Fibroblast of lung (primary cell): ENCODE data around the gene TAF6L. TPM values are rescaled to one million over a fixed set of nuclear protein-coding genes. Genes with fewer than 3 reads are reported as not detected.

Source experiments
- DNase-seq, 2 donors: peaks; one replicate each; pipeline versions ENCODE4 v3.0.0 to v3.0.0-alpha.2; 2010; ENCODE audit warnings: low read depth in 2 of 2
- H2AFZ ChIP-seq: 2 replicates; pipeline ENCODE4 v1.5.1; 2012; ENCODE audit warnings: low read length, control low read depth, inconsistent platforms
- H3K27ac ChIP-seq: 2 replicates; pipeline ENCODE4 v1.5.1; 2011; ENCODE audit warnings: low read length, control low read depth; ENCODE audit not compliant: insufficient read depth
- H3K27me3 ChIP-seq: 2 replicates; pipeline ENCODE4 v1.5.1; 2011; ENCODE audit warnings: mild to moderate bottlenecking, low read length; ENCODE audit not compliant: control insufficient read depth, insufficient read depth
- H3K36me3 ChIP-seq: 2 replicates; pipeline ENCODE4 v1.5.1; 2011; ENCODE audit warnings: low read length; ENCODE audit not compliant: control insufficient read depth, insufficient read depth
- H3K4me1 ChIP-seq: 2 replicates; pipeline ENCODE4 v1.5.1; 2011; ENCODE audit warnings: low read length; ENCODE audit not compliant: control insufficient read depth, insufficient read depth; ENCODE audit errors: extremely low read depth
- H3K4me2 ChIP-seq: 2 replicates; pipeline ENCODE4 v1.5.1; 2011; ENCODE audit warnings: low read length, control low read depth; ENCODE audit not compliant: insufficient read depth; ENCODE audit errors: extremely low read depth
- H3K4me3 ChIP-seq, 4 experiments: fragments of 200-600 bp in 1 of 4; sonication (generic) in 1 of 4; replicated peaks in 1 of 4; 2 replicates each; pipeline ENCODE4 v1.5.1; 2011 to 2016; ENCODE audit warnings: low read length in 4 of 4, low read depth in 3 of 4, mild to moderate bottlenecking in 3 of 4, control low read depth in 2 of 4, inconsistent platforms in 1 of 4, mixed read lengths in 1 of 4; ENCODE audit not compliant: insufficient read depth in 1 of 4; ENCODE audit errors: control extremely low read depth in 1 of 4
- H3K79me2 ChIP-seq: 2 replicates; pipeline ENCODE4 v1.5.1; 2012; ENCODE audit warnings: mild to moderate bottlenecking, low read length, inconsistent platforms; ENCODE audit not compliant: control insufficient read depth, insufficient read depth
- H3K9ac ChIP-seq: 2 replicates; pipeline ENCODE4 v1.5.1; 2011; ENCODE audit warnings: mild to moderate bottlenecking, low read length, control low read depth; ENCODE audit not compliant: insufficient read depth
- H3K9me3 ChIP-seq: 2 replicates; pipeline ENCODE4 v1.5.1; 2012; ENCODE audit warnings: low read depth, low read length; ENCODE audit not compliant: control insufficient read depth, insufficient read depth
- H4K20me1 ChIP-seq: 2 replicates; pipeline ENCODE4 v1.5.1; 2011; ENCODE audit warnings: low read length; ENCODE audit not compliant: control insufficient read depth, insufficient read depth; ENCODE audit errors: extremely low read depth
- EZH2 ChIP-seq: IDR thresholded peaks from 2 replicates; pipeline ENCODE4 v1.5.1; 2012; ENCODE audit warnings: low read length, control low read depth, mild to moderate bottlenecking; ENCODE audit errors: missing control alignments
- polyA plus RNA-seq, 2 donors: library from polyadenylated mRNA; depleted of rRNA in 1 of 2; stranded (reverse) in 1 of 2; unstranded in 1 of 2; fragments of >200 nt; gene quantifications; 2 replicates each; pipeline ENCODE4 v1.2.1, GENCODE V29; 2011 to 2012; ENCODE audit warnings: missing spikeins in 1 of 2
- total RNA-seq: library from RNA; depleted of rRNA; stranded (reverse); fragments of >200 nt; gene quantifications from 2 replicates; pipeline ENCODE4 v1.2.1, GENCODE V29; 2014
- TF ChIP-seq, protein P1 (sequence below), 2 donors: IDR thresholded peaks in 1 of 2; conservative IDR thresholded peaks in 1 of 2; 1 replicate in 1 of 2; 2 replicates in 1 of 2; pipeline ENCODE4 v1.5.1; 2011 to 2012; ENCODE audit warnings: low read length in 2 of 2, control low read depth in 1 of 2, inconsistent platforms in 1 of 2, low read depth in 1 of 2, mild to moderate bottlenecking in 1 of 2

TAF6L gene
- total and polyA plus RNA-seq, 2 donors (not counting 1 experiment from before 2014, with no cell fraction given): 10.0 to 18.8 TPM

DNA sequence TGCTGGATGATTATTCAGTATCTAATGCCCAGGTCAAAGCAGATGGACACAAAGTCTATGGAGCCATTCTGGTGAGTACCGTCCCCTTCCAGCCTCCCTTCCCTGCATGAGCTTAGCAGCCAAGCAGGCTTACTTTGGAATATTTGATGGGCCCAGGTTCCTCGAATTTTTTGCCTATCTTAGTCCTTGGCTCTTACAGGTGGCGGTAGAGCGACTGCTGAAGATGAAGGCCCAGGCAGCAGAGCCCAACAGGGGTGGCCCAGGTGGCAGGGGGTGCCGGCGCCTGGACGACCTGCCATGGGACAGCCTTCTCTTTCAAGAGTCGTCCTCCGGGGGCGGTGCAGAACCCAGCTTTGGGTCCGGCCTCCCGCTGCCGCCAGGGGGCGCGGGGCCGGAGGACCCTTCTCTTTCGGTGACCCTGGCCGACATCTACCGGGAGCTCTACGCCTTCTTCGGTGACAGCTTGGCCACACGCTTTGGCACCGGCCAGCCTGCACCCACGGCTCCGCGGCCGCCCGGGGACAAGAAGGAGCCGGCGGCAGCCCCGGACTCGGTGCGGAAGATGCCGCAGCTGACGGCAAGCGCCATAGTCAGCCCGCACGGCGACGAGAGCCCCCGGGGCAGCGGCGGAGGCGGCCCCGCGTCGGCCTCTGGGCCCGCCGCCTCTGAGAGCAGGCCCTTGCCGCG is 15.3 kb downstream of the TAF6L start:
- H3K36me3 ChIP-seq: peaks cover 12% of the 10 kb centered on the region

DNA sequence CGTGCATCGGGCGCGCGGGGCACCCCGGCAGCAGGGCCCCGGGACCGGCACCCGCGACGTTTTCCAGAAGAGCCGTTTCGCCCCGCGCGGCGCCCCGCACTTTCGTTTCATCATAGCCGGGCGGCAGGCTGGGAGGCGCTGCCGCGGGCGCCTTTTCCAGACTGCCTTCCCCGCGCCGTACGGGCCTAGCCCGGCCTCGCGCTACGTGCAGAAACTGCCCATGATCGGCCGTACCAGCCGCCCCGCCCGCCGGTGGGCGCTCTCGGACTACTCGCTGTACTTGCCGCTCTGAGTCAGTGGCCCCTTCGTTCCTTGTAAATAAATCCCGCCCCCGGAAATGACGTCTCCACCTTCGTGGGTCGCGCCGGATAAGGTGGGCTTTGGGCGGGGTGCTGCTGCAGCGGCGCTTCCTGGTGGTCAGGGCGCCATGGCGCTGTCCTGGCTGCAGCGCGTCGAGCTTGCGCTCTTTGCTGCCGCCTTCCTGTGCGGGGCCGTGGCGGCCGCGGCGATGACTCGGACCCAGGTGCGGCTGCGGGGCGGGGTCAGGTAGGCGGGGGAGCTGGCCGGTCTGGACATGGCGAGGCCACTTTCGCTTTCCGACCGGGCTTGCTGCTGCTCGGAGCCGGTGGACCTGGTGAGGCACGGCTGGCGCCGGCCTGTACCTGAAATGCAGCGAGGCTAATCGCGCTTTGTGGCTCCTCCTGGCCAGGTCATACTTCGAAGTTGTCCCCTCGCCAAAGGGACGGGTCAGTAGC is 16.0 kb downstream of the TAF6L start, which contains the start of gene TMEM179B:
Gene TMEM179B (plus strand): TSS at position 398 of the 755 bp plus-strand sequence. CDS start 30 bp downstream, at position 428.
- peaks cover 16% of the 10 kb centered on the region for H3K4me1 ChIP-seq
- DNase-seq: peak; percentile 97 to 98

More for the DNA sequence above, 15.3 kb downstream of the TAF6L start:
- Histone ChIP-seq H3K27ac (peak overlapping the region; percentile 93), H3K4me2 (peak overlapping the region; percentile 98), H3K4me3 (peak overlapping the region; percentile 53 to 99 (median 92)), H3K9ac (peak overlapping the region; percentile 89), H2AFZ (peak overlapping the region; percentile 24), H3K79me2 (peaks cover 36% of the 10 kb centered on the region), H4K20me1 (no peaks in the 10 kb centered on the region), H3K4me1 (peaks cover 14% of the 10 kb centered on the region), H3K9me3 (no peaks in the 10 kb centered on the region), H3K27me3 (no peaks in the 10 kb centered on the region)
- TF ChIP-seq, protein P1, sequence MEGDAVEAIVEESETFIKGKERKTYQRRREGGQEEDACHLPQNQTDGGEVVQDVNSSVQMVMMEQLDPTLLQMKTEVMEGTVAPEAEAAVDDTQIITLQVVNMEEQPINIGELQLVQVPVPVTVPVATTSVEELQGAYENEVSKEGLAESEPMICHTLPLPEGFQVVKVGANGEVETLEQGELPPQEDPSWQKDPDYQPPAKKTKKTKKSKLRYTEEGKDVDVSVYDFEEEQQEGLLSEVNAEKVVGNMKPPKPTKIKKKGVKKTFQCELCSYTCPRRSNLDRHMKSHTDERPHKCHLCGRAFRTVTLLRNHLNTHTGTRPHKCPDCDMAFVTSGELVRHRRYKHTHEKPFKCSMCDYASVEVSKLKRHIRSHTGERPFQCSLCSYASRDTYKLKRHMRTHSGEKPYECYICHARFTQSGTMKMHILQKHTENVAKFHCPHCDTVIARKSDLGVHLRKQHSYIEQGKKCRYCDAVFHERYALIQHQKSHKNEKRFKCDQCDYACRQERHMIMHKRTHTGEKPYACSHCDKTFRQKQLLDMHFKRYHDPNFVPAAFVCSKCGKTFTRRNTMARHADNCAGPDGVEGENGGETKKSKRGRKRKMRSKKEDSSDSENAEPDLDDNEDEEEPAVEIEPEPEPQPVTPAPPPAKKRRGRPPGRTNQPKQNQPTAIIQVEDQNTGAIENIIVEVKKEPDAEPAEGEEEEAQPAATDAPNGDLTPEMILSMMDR (conservative IDR thresholded peaks at IDR 0.05 in 1 of 2, IDR thresholded peaks at IDR 0.05 in 1 of 2; ENCODE audit: low read depth in 1 of 2, low read length in 2 of 2): peak; percentile 89 to 92
- TF ChIP-seq EZH2: no peak
- peak; percentile 68 to 78 for DNase-seq

More for the DNA sequence above, 16.0 kb downstream of the TAF6L start, which contains the start of gene TMEM179B:
- no peaks in the 10 kb centered on the region for H3K9me3 ChIP-seq
- peaks cover 39% of the 10 kb centered on the region for H3K79me2 ChIP-seq
- H3K4me3 ChIP-seq: peak within 1 kb of the TSS; percentile 87 to 99 (median 98)
- peak within 1 kb of the TSS; percentile 98 for H3K4me2 ChIP-seq
- peaks cover 11% of the 10 kb centered on the region for H3K36me3 ChIP-seq
- H3K9ac ChIP-seq: peak within 1 kb of the TSS; percentile 89
- H3K27ac ChIP-seq: peak within 1 kb of the TSS; percentile 93
- H3K27me3 ChIP-seq: no peaks in the 10 kb centered on the region
- no peaks in the 10 kb centered on the region for H4K20me1 ChIP-seq
- TF ChIP-seq EZH2: no peak
- TF ChIP-seq, protein P1 (conservative IDR thresholded peaks at IDR 0.05 in 1 of 2, IDR thresholded peaks at IDR 0.05 in 1 of 2; ENCODE audit: low read depth in 1 of 2, low read length in 2 of 2): peak; percentile 58 to 59
- H2AFZ ChIP-seq: peak within 1 kb of the TSS; percentile 59
